A673 (cell line): Measurements from ENCODE around the gene SHQ1. TPM values are rescaled to one million over a fixed set of nuclear protein-coding genes. Genes with fewer than 3 reads are reported as not detected.
"Not testable (repeated sequence)": the region's sequence is repeated elsewhere in the genome, so short reads cannot be mapped to it uniquely, and the experiment has no call there.

Source experiments
- BruUV-seq: library from RNA; stranded (reverse); fragments of 400-500 nt; replicated peaks from 2 replicates; lab custom pipeline; 2021; lab: Mats Ljungman, UMichigan
- CTCF ChIA-PET: fragments of 300-600 bp; sonication (Branson Sonifier 250); formaldehyde crosslinking; loops from one replicate; lab custom pipeline; 2022; ENCODE audit warnings: antibody characterized with exemption; lab: Charles Lee
- POLR2A ChIA-PET: fragments of 300-600 bp; sonication (Branson Sonifier 250); formaldehyde crosslinking; loops from one replicate; lab custom pipeline; 2022; ENCODE audit warnings: antibody characterized with exemption; ENCODE audit not compliant: low non-redundant PET; lab: Charles Lee
- DNase-seq: peaks from one replicate; pipeline ENCODE4 v3.0.0-alpha.2; 2015; ENCODE audit warnings: low spot score
- H3K27ac ChIP-seq: fragments of 200-600 bp; sonication (generic); 2 replicates; pipeline ENCODE4 v1.5.1; 2016; ENCODE audit warnings: mixed run types, low read depth, mild to moderate bottlenecking, mixed read lengths, antibody characterized with exemption, low read length; ENCODE audit not compliant: poor library complexity, severe bottlenecking
- H3K27me3 ChIP-seq: fragments of 200-600 bp; sonication (generic); replicated peaks from 2 replicates; pipeline ENCODE4 v1.6.1; 2017; ENCODE audit warnings: mixed run types, low read depth, mild to moderate bottlenecking, mixed read lengths, antibody characterized with exemption, low read length; ENCODE audit not compliant: insufficient read depth, poor library complexity
- H3K36me3 ChIP-seq: fragments of 200-600 bp; sonication (generic); 2 replicates; pipeline ENCODE4 v1.6.1; 2016; ENCODE audit warnings: mixed run types, mild to moderate bottlenecking, mixed read lengths, antibody characterized with exemption, low read length; ENCODE audit not compliant: insufficient read depth, poor library complexity, severe bottlenecking
- H3K4me1 ChIP-seq: fragments of 200-600 bp; sonication (generic); 2 replicates; pipeline ENCODE4 v1.6.1; 2017; ENCODE audit warnings: mixed run types, mild to moderate bottlenecking, mixed read lengths, antibody characterized with exemption, low read length; ENCODE audit not compliant: insufficient read depth, poor library complexity, severe bottlenecking
- H3K4me3 ChIP-seq: fragments of 200-600 bp; sonication (generic); 2 replicates; pipeline ENCODE4 v1.5.1; 2016; ENCODE audit warnings: low read depth, mixed run types, mild to moderate bottlenecking, mixed read lengths, low read length; ENCODE audit not compliant: poor library complexity, severe bottlenecking
- H3K9me3 ChIP-seq: fragments of 200-600 bp; sonication (generic); 2 replicates; pipeline ENCODE4 v1.6.1; 2016; ENCODE audit warnings: mixed run types, low read depth, mild to moderate bottlenecking, mixed read lengths, antibody characterized with exemption, low read length; ENCODE audit not compliant: poor library complexity, severe bottlenecking
- CTCF ChIP-seq: fragments of 300-800, 200-600 bp; sonication (generic); conservative IDR thresholded peaks from 2 replicates; pipeline ENCODE4 v1.5.1; 2017; ENCODE audit warnings: low read depth, mild to moderate bottlenecking, antibody characterized with exemption, low read length, moderate library complexity, mixed read lengths
- EZH2 ChIP-seq: fragments of 200-600 bp; sonication (generic); IDR thresholded peaks from 2 replicates; pipeline ENCODE4 v1.6.1; 2017; ENCODE audit warnings: borderline replicate concordance, low read depth, mild to moderate bottlenecking, mixed read lengths, antibody characterized with exemption, low read length; ENCODE audit not compliant: poor library complexity, severe bottlenecking
- intact Hi-C: fragments of 100-400 bp; cut with micrococcal nuclease; formaldehyde crosslinking; loops from one replicate; pipeline ENCODE4 v1.10.0; 2022; ENCODE audit not compliant: unreplicated experiment
- total RNA-seq: library from RNA; stranded (reverse); gene quantifications from 2 replicates; pipeline ENCODE4 v1.2.3, GENCODE V29; 2021

Gene SHQ1
- total RNA-seq, 1 experiment from 2014 or later, result 24.3 TPM

- Histone ChIP-seq H3K36me3 (no peaks in the 10 kb centered on the region), H3K4me3 (no peak overlapping the region), H3K4me1 (peaks cover 4% of the 10 kb centered on the region), H3K27me3 (no peaks in the 10 kb centered on the region), H3K27ac (no peak overlapping the region), H3K9me3 (no peaks in the 10 kb centered on the region)
- no peak for TF ChIP-seq EZH2
- no peak for TF ChIP-seq CTCF
- ChIA-PET CTCF (no interaction called here), POLR2A (no interaction called here)
- intact Hi-C loops, result no loop called here
- no peak for DNase-seq
- no TSS peak for BruUV-seq
Measured at GRCh38 chr3:72794079-72794478, 54.2 kb downstream of the SHQ1 start.

- TF ChIP-seq CTCF (no peak), EZH2 (no peak)
- CTCF ChIA-PET, result no interaction called here
- H3K27me3 ChIP-seq, result no peaks in the 10 kb centered on the region
- POLR2A ChIA-PET, result no interaction called here
- no TSS peak for BruUV-seq
- no peak overlapping the region for H3K27ac ChIP-seq
- no peaks in the 10 kb centered on the region for H3K4me1 ChIP-seq
- no peak overlapping the region for H3K4me3 ChIP-seq
- H3K9me3 ChIP-seq, result no peaks in the 10 kb centered on the region
- intact Hi-C loops, result no loop called here
- no peaks in the 10 kb centered on the region for H3K36me3 ChIP-seq
- peak; percentile 18 for DNase-seq
Measured at GRCh38 chr3:72791161-72791560, 57.1 kb downstream of the SHQ1 start.

GRCh38 chr3:72789786-72790185 lies 58.5 kb downstream of the SHQ1 start:
- BruUV-seq, result no TSS peak
- intact Hi-C loops, result no loop called here
- DNase-seq, result no peak
- H3K27me3 ChIP-seq, result no peaks in the 10 kb centered on the region
- H3K9me3 ChIP-seq, result no peaks in the 10 kb centered on the region
- ChIA-PET POLR2A (no interaction called here), CTCF (no interaction called here)
- no peaks in the 10 kb centered on the region for H3K4me1 ChIP-seq
- TF ChIP-seq CTCF, result no peak
- TF ChIP-seq EZH2, result no peak
- no peaks in the 10 kb centered on the region for H3K36me3 ChIP-seq
- no peak overlapping the region for H3K4me3 ChIP-seq
- H3K27ac ChIP-seq, result no peak overlapping the region

- POLR2A ChIA-PET, intact Hi-C loops, H3K27ac ChIP-seq, H3K36me3 ChIP-seq, H3K9me3 ChIP-seq, H3K4me3 ChIP-seq, H3K27me3 ChIP-seq, BruUV-seq, DNase-seq, CTCF ChIA-PET: not testable (repeated sequence)
- peaks cover 15% of the 10 kb centered on the region for H3K4me1 ChIP-seq
Measured at GRCh38 chr3:72788232-72788631, 60.0 kb downstream of the SHQ1 start.
